SK-N-SH (cell line): ENCODE data around the gene TNFAIP8L3. TPM values are rescaled to one million over a fixed set of nuclear protein-coding genes. Genes with fewer than 3 reads are reported as not detected.

ENCODE experiments used
- CTCF ChIA-PET: fragments of 300-600, 350-600 bp; formaldehyde crosslinking; extraction: SDS; loops from one replicate; lab custom pipeline; 2021; lab: Yijun Ruan, JAX
- POLR2A ChIA-PET: fragments of 350-600 bp; sonication (Branson Sonifier 250); formaldehyde crosslinking; extraction: SDS; loops from one replicate; lab custom pipeline; 2020; ENCODE audit warnings: antibody characterized with exemption, inconsistent platforms; lab: Yijun Ruan, JAX
- DNase-seq: peaks from one replicate; pipeline ENCODE4 v3.0.0; 2012
- H2AFZ ChIP-seq: fragments of 200-600 bp; sonication (generic); 2 replicates; pipeline ENCODE4 v1.8.1; 2016; ENCODE audit warnings: antibody characterized with exemption, mild to moderate bottlenecking, low read depth
- H3F3A ChIP-seq: fragments of 200-600 bp; sonication (generic); replicated peaks from 2 replicates; pipeline ENCODE3; 2016; ENCODE audit warnings: antibody characterized with exemption, mild to moderate bottlenecking; ENCODE audit not compliant: insufficient read depth
- H3K27ac ChIP-seq, 2 experiments: fragments of 200-500 bp in 1 of 2; fragments of 200-600 bp in 1 of 2; sonication (Bioruptor generic) in 1 of 2; sonication (generic), shearing (Covaris generic) in 1 of 2; 2 replicates each; pipeline versions ENCODE4 v1.5.1 to v1.6.1; 2014 to 2016; ENCODE audit warnings: low read depth in 2 of 2, inconsistent platforms in 1 of 2, low read length in 1 of 2, mild to moderate bottlenecking in 1 of 2, mixed read lengths in 1 of 2
- H3K27me3 ChIP-seq: fragments of 200-600 bp; sonication (generic), shearing (Covaris generic); 2 replicates; pipeline ENCODE4 v1.6.1; 2016; ENCODE audit warnings: mixed run types; ENCODE audit not compliant: insufficient read depth
- H3K36me3 ChIP-seq, 2 experiments: fragments of 200-500 bp in 1 of 2; fragments of 200-600 bp in 1 of 2; sonication (Bioruptor generic) in 1 of 2; sonication (generic) in 1 of 2; replicated peaks in 1 of 2; 2 replicates each; pipeline versions ENCODE3 to v1.5.1; 2014 to 2016; ENCODE audit warnings: low read length in 1 of 2, mild to moderate bottlenecking in 1 of 2; ENCODE audit not compliant: insufficient read depth in 2 of 2, control insufficient read depth in 1 of 2
- H3K4me1 ChIP-seq, 2 experiments: fragments of 200-500 bp in 1 of 2; fragments of 200-600 bp in 1 of 2; sonication (Bioruptor generic) in 1 of 2; sonication (generic), shearing (Covaris generic) in 1 of 2; 2 replicates each; pipeline versions ENCODE4 v1.5.1 to v1.6.1; 2014 to 2016; ENCODE audit warnings: low read depth in 1 of 2, low read length in 1 of 2, mixed run types in 1 of 2; ENCODE audit not compliant: insufficient read depth in 2 of 2, control insufficient read depth in 1 of 2
- H3K4me2 ChIP-seq: fragments of 200-600 bp; sonication (generic), shearing (Covaris generic); 2 replicates; pipeline ENCODE4 v1.6.1; 2017; ENCODE audit warnings: mixed run types
- H3K4me3 ChIP-seq, 2 experiments: fragments of 200-500 bp in 1 of 2; fragments of 200-600 bp in 1 of 2; sonication (Bioruptor generic) in 1 of 2; sonication (generic), shearing (Covaris generic) in 1 of 2; 2 replicates each; pipeline versions ENCODE4 v1.5.1 to v1.8.1; 2014 to 2016; ENCODE audit warnings: low read depth in 2 of 2, inconsistent platforms in 1 of 2, low read length in 1 of 2, mild to moderate bottlenecking in 1 of 2, mixed read lengths in 1 of 2, moderate library complexity in 1 of 2
- H3K79me2 ChIP-seq: fragments of 200-600 bp; sonication (generic); 2 replicates; pipeline ENCODE4 v1.8.1; 2017; ENCODE audit warnings: mild to moderate bottlenecking; ENCODE audit not compliant: insufficient read depth
- H3K9ac ChIP-seq: fragments of 200-600 bp; sonication (generic); 2 replicates; pipeline ENCODE4 v1.6.1; 2017; ENCODE audit warnings: mixed run types
- H3K9me2 ChIP-seq: fragments of 200-600 bp; sonication (generic); 2 replicates; pipeline ENCODE4 v1.6.1; 2017; ENCODE audit warnings: mixed run types
- H3K9me3 ChIP-seq: fragments of 200-600 bp; sonication (generic); 2 replicates; pipeline ENCODE4 v1.6.1; 2017; ENCODE audit warnings: mixed run types, mild to moderate bottlenecking, moderate library complexity
- H4K20me1 ChIP-seq: fragments of 200-600 bp; sonication (generic); 2 replicates; pipeline ENCODE4 v1.6.1; 2017; ENCODE audit warnings: mild to moderate bottlenecking, mixed run types; ENCODE audit not compliant: insufficient read depth
- CTCF ChIP-seq: fragments of 200-600 bp; sonication (generic); IDR thresholded peaks from 2 replicates; pipeline ENCODE4 v1.6.1; 2017; ENCODE audit warnings: antibody characterized with exemption, mild to moderate bottlenecking, moderate library complexity
- ELF1 ChIP-seq: IDR thresholded peaks from 2 replicates; pipeline ENCODE4 v1.4.0; 2012
- EP300 ChIP-seq, 2 experiments: IDR thresholded peaks; 2 replicates each; pipeline versions ENCODE4 v1.4.0 to v1.6.1; 2012; ENCODE audit warnings: borderline replicate concordance in 1 of 2, low read depth in 1 of 2, low read length in 1 of 2
- FOSL2 ChIP-seq: IDR thresholded peaks from 2 replicates; pipeline ENCODE4 v1.4.0; 2012; ENCODE audit warnings: low read depth, mild to moderate bottlenecking, moderate library complexity, borderline replicate concordance
- FOXJ3 ChIP-seq: sonication (generic); formaldehyde crosslinking; IDR thresholded peaks from 2 replicates; pipeline ENCODE4 v1.5.1; 2020; ENCODE audit warnings: mild to moderate bottlenecking, missing genetic modification reagents
- FOXM1 ChIP-seq: IDR thresholded peaks from 2 replicates; pipeline ENCODE4 v1.4.0; 2012; ENCODE audit warnings: low read depth, mild to moderate bottlenecking
- GABPA ChIP-seq: IDR thresholded peaks from 2 replicates; pipeline ENCODE4 v1.4.0; 2012; ENCODE audit warnings: low read depth, mild to moderate bottlenecking
- GATA2 ChIP-seq: sonication (generic); formaldehyde crosslinking; IDR thresholded peaks from 2 replicates; pipeline ENCODE4 v1.5.0; 2020; ENCODE audit warnings: mild to moderate bottlenecking, missing genetic modification reagents
- MEF2A ChIP-seq: IDR thresholded peaks from 2 replicates; pipeline ENCODE4 v1.4.0; 2012; ENCODE audit warnings: low read depth, borderline replicate concordance
- MXI1 ChIP-seq: IDR thresholded peaks from 2 replicates; pipeline ENCODE4 v1.6.1; 2012; ENCODE audit warnings: mild to moderate bottlenecking, low read depth, low read length, improper control_type of control experiment
- PBX3 ChIP-seq: IDR thresholded peaks from 2 replicates; pipeline ENCODE4; 2012
- REST ChIP-seq: IDR thresholded peaks from 2 replicates; pipeline ENCODE4 v1.6.1; 2012; ENCODE audit warnings: mild to moderate bottlenecking, low read depth, low read length, moderate library complexity
- RFX5 ChIP-seq: IDR thresholded peaks from 2 replicates; pipeline ENCODE4 v1.6.1; 2012; ENCODE audit warnings: mild to moderate bottlenecking, improper control_type of control experiment, low read length
- RXRA ChIP-seq: IDR thresholded peaks from 2 replicates; pipeline ENCODE4 v1.4.0; 2012; ENCODE audit warnings: low read depth, mild to moderate bottlenecking, borderline replicate concordance
- SIN3A ChIP-seq: IDR thresholded peaks from 2 replicates; pipeline ENCODE4 v1.6.1; 2012; ENCODE audit warnings: low read depth, mild to moderate bottlenecking, low read length, moderate library complexity, borderline replicate concordance
- TAF1 ChIP-seq: IDR thresholded peaks from 2 replicates; pipeline ENCODE4 v1.6.1; 2012; ENCODE audit warnings: low read depth, mild to moderate bottlenecking, low read length, moderate library complexity, borderline replicate concordance
- TCF12 ChIP-seq: IDR thresholded peaks from 2 replicates; pipeline ENCODE4 v1.4.0; 2012
- USF1 ChIP-seq: IDR thresholded peaks from 2 replicates; pipeline ENCODE4 v1.4.0; 2012; ENCODE audit warnings: low read depth, borderline replicate concordance
- USF2 ChIP-seq: fragments of 150-350 bp; IDR thresholded peaks from 2 replicates; pipeline ENCODE4 v1.6.1; 2017; ENCODE audit warnings: antibody characterized with exemption, low read length, low read depth, borderline replicate concordance
- YY1 ChIP-seq: IDR thresholded peaks from 2 replicates; pipeline ENCODE4 v1.4.0; 2012; ENCODE audit warnings: low read depth, mild to moderate bottlenecking
- WGBS: methylation state at CpG from one replicate; pipeline ENCODE4 v1.1.6; 2017; ENCODE audit warnings: low lambda C conversion rate; 5-methylcytosine and 5-hydroxymethylcytosine counted together
- polyA plus RNA-seq, 3 experiments: library from polyadenylated mRNA; depleted of rRNA; stranded (reverse); fragments of >200 nt; gene quantifications; 2 replicates each; pipeline ENCODE4 v1.2.3, GENCODE V29; 2012

Gene TNFAIP8L3
- polyA plus RNA-seq, 1 of the 3 experiments (the other 2 are of a cell fraction), result 0.08 TPM

- H3K4me3 ChIP-seq, result no peak overlapping the region
- H3K27me3 ChIP-seq, result no peaks in the 10 kb centered on the region
- H3K4me1 ChIP-seq, result peaks cover 0 to 7% of the 10 kb centered on the region in 2 experiments; a peak in 1 of 4 replicates
- no peaks in the 10 kb centered on the region for H3K79me2 ChIP-seq
- H3F3A ChIP-seq, result no peaks in the 10 kb centered on the region
- DNase-seq, result no peak
- CTCF ChIA-PET, result interaction anchor here (1.0 kb wide), 1 partner anchor 20 kb away, joined by 3 read pairs; no protein-coding TSS in a partner anchor
- POLR2A ChIA-PET, result no interaction called here
- no peaks in the 10 kb centered on the region for H3K9me2 ChIP-seq
- no peak overlapping the region for H3K27ac ChIP-seq
- TF ChIP-seq YY1 (no peak), USF2 (no peak), USF1 (no peak), FOXM1 (no peak), RXRA (no peak), RFX5 (no peak), TAF1 (no peak), REST (no peak), EP300 (IDR thresholded peaks at IDR 0.05; ENCODE audit: borderline replicate concordance in 1 of 2, low read depth in 1 of 2, low read length in 1 of 2) (no peak), FOXJ3 (no peak), TCF12 (no peak), SIN3A (no peak), MXI1 (no peak), ELF1 (no peak), MEF2A (no peak), PBX3 (no peak), GATA2 (CRISPR knock-in tag) (no peak), GABPA (no peak), FOSL2 (no peak), CTCF (no peak)
- no peaks in the 10 kb centered on the region for H3K36me3 ChIP-seq
- H4K20me1 ChIP-seq, result no peaks in the 10 kb centered on the region
- H3K9ac ChIP-seq, result no peak overlapping the region
- 31% methylated on average over 2 of the region's 2 CpGs for WGBS
- H2AFZ ChIP-seq, result no peak overlapping the region
- H3K9me3 ChIP-seq, result no peaks in the 10 kb centered on the region
- no peak overlapping the region for H3K4me2 ChIP-seq
Measured at GRCh38 chr15:51111061-51111460, 16.4 kb upstream of the TNFAIP8L3 start.
